Fibroblast of lung (primary cell): ENCODE results near the gene ACR.

Experiments used
- EZH2 ChIP-seq: IDR thresholded peaks from 2 replicates; pipeline ENCODE4 v1.5.1; 2012; ENCODE audit warnings: low read length, control low read depth, mild to moderate bottlenecking; ENCODE audit errors: missing control alignments
- TF ChIP-seq, protein P1 (sequence below), 2 donors: IDR thresholded peaks in 1 of 2; conservative IDR thresholded peaks in 1 of 2; 1 replicate in 1 of 2; 2 replicates in 1 of 2; pipeline ENCODE4 v1.5.1; 2011 to 2012; ENCODE audit warnings: low read length in 2 of 2, control low read depth in 1 of 2, inconsistent platforms in 1 of 2, low read depth in 1 of 2, mild to moderate bottlenecking in 1 of 2

DNA sequence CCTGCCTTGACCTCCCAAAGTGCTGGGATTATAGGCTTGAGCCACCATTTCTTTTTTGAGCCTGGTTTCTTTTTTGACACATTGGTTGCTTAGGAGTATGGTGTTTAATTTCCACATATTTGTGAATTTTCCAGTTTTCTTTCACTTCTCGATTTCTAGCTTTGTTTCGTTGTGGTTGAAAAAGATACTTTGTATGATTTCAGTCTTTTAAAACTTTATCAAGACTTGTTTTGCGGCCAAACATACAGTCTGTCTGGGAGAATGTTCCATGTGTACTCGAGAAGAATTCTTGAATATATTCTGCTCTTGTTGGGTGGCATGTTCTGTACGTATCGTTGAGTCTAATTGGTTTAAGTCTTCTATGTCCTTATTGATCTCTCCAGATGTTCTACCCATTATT, 44.5 kb upstream of the ACR start:
- TF ChIP-seq EZH2 = no peak
- TF ChIP-seq, protein P1, sequence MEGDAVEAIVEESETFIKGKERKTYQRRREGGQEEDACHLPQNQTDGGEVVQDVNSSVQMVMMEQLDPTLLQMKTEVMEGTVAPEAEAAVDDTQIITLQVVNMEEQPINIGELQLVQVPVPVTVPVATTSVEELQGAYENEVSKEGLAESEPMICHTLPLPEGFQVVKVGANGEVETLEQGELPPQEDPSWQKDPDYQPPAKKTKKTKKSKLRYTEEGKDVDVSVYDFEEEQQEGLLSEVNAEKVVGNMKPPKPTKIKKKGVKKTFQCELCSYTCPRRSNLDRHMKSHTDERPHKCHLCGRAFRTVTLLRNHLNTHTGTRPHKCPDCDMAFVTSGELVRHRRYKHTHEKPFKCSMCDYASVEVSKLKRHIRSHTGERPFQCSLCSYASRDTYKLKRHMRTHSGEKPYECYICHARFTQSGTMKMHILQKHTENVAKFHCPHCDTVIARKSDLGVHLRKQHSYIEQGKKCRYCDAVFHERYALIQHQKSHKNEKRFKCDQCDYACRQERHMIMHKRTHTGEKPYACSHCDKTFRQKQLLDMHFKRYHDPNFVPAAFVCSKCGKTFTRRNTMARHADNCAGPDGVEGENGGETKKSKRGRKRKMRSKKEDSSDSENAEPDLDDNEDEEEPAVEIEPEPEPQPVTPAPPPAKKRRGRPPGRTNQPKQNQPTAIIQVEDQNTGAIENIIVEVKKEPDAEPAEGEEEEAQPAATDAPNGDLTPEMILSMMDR (conservative IDR thresholded peaks at IDR 0.05 in 1 of 2, IDR thresholded peaks at IDR 0.05 in 1 of 2; ENCODE audit: low read depth in 1 of 2, low read length in 2 of 2) = no peak
